H9 (cell line): ENCODE data around the gene ARPP19. TPM values are rescaled to one million over a fixed set of nuclear protein-coding genes. Genes with fewer than 3 reads are reported as not detected.
"Not testable (repeated sequence)": the region's sequence is repeated elsewhere in the genome, so short reads cannot be mapped to it uniquely, and the experiment has no call there.

Experiments used
- DNase-seq: peaks from one replicate; pipeline ENCODE4 v3.0.0-alpha.2; 2017
- H2AFZ ChIP-seq: one replicate; pipeline ENCODE4 v1.6.1; 2013; ENCODE audit warnings: mild to moderate bottlenecking, low read length, control low read depth, moderate library complexity
- H2AK5ac ChIP-seq: 2 replicates; pipeline ENCODE4 v1.6.1; 2013; ENCODE audit warnings: low read length, control low read depth, mixed read lengths; ENCODE audit not compliant: insufficient read length
- H2BK120ac ChIP-seq: one replicate; pipeline ENCODE4 v1.6.1; 2013; ENCODE audit warnings: low read depth, mild to moderate bottlenecking, low read length, control low read depth, inconsistent platforms; ENCODE audit not compliant: poor library complexity, severe bottlenecking
- H2BK12ac ChIP-seq: 2 replicates; pipeline ENCODE4 v1.6.1; 2013; ENCODE audit warnings: low read length, control low read depth, mixed read lengths, low read depth; ENCODE audit not compliant: insufficient read length
- H2BK15ac ChIP-seq: 2 replicates; pipeline ENCODE4 v1.6.1; 2013; ENCODE audit warnings: low read depth, low read length, control low read depth
- H2BK20ac ChIP-seq: one replicate; pipeline ENCODE4 v1.6.1; 2013; ENCODE audit warnings: low read depth, mild to moderate bottlenecking, low read length, control low read depth, inconsistent platforms; ENCODE audit not compliant: poor library complexity, severe bottlenecking
- H2BK5ac ChIP-seq: 2 replicates; pipeline ENCODE4 v1.6.1; 2013; ENCODE audit warnings: low read length, control low read depth, mixed read lengths; ENCODE audit not compliant: insufficient read length
- H3K14ac ChIP-seq: 2 replicates; pipeline ENCODE4 v1.6.1; 2013; ENCODE audit warnings: low read length, control low read depth; ENCODE audit not compliant: insufficient read depth
- H3K18ac ChIP-seq: 2 replicates; pipeline ENCODE4 v1.6.1; 2013; ENCODE audit warnings: low read depth, mild to moderate bottlenecking, mixed read lengths, low read length, control low read depth; ENCODE audit not compliant: insufficient read length
- H3K23ac ChIP-seq: 2 replicates; pipeline ENCODE4 v1.6.1; 2013; ENCODE audit warnings: low read length, control low read depth, mixed read lengths, low read depth; ENCODE audit not compliant: insufficient read length
- H3K23me2 ChIP-seq: 2 replicates; pipeline ENCODE4 v1.6.1; 2013; ENCODE audit warnings: low read depth, mild to moderate bottlenecking, mixed read lengths, low read length, control low read depth; ENCODE audit not compliant: insufficient read length, poor library complexity, severe bottlenecking
- H3K27ac ChIP-seq: 2 replicates; pipeline ENCODE4 v1.5.1; 2013; ENCODE audit warnings: low read length, control low read depth, mixed read lengths, low read depth; ENCODE audit not compliant: insufficient read length
- H3K27me3 ChIP-seq: 2 replicates; pipeline ENCODE4 v1.6.1; 2013; ENCODE audit warnings: low read length, control low read depth, inconsistent platforms; ENCODE audit not compliant: insufficient read depth
- H3K4ac ChIP-seq: 2 replicates; pipeline ENCODE4 v1.6.1; 2013; ENCODE audit warnings: low read depth, mild to moderate bottlenecking, control low read depth, inconsistent platforms, low read length, moderate library complexity
- H3K4me1 ChIP-seq: 2 replicates; pipeline ENCODE4 v1.6.1; 2013; ENCODE audit warnings: low read length, control low read depth, inconsistent platforms; ENCODE audit not compliant: insufficient read depth
- H3K4me2 ChIP-seq: 2 replicates; pipeline ENCODE4 v1.6.1; 2013; ENCODE audit warnings: low read length, control low read depth, mixed read lengths; ENCODE audit not compliant: insufficient read length, insufficient read depth
- H3K56ac ChIP-seq: 2 replicates; pipeline ENCODE4 v1.6.1; 2013; ENCODE audit warnings: low read depth, mild to moderate bottlenecking, mixed read lengths, low read length, control low read depth; ENCODE audit not compliant: insufficient read length
- H3K79me1 ChIP-seq: 2 replicates; pipeline ENCODE4 v1.6.1; 2013; ENCODE audit warnings: low read depth, mild to moderate bottlenecking, moderate library complexity, low read length, control low read depth, inconsistent platforms; ENCODE audit not compliant: insufficient read depth, poor library complexity, severe bottlenecking
- H3K79me2 ChIP-seq: 2 replicates; pipeline ENCODE4 v1.6.1; 2013; ENCODE audit warnings: low read length, control low read depth, inconsistent platforms; ENCODE audit not compliant: insufficient read depth
- H3K9ac ChIP-seq: 2 replicates; pipeline ENCODE4 v1.6.1; 2013; ENCODE audit warnings: low read length, control low read depth, mixed read lengths; ENCODE audit not compliant: insufficient read length; ENCODE audit errors: extremely low read depth
- H3K9me3 ChIP-seq: one replicate; pipeline ENCODE4 v1.6.1; 2013; ENCODE audit warnings: low read depth, low read length, inconsistent platforms; ENCODE audit not compliant: control insufficient read depth
- H3T11ph ChIP-seq: one replicate; pipeline ENCODE4 v1.6.1; 2013; ENCODE audit warnings: mild to moderate bottlenecking, low read length, control low read depth, inconsistent platforms
- H4K20me1 ChIP-seq: one replicate; pipeline ENCODE4 v1.6.1; 2013; ENCODE audit not compliant: control insufficient read depth, insufficient read length, insufficient read depth
- H4K5ac ChIP-seq: 2 replicates; pipeline ENCODE4 v1.6.1; 2013; ENCODE audit warnings: low read depth, mild to moderate bottlenecking, mixed read lengths, low read length, control low read depth; ENCODE audit not compliant: insufficient read length
- H4K8ac ChIP-seq: replicated peaks from 2 replicates; pipeline ENCODE4 v1.6.1; 2013; ENCODE audit warnings: low read length, control low read depth, mixed read lengths, low read depth; ENCODE audit not compliant: insufficient read length
- H4K91ac ChIP-seq: 2 replicates; pipeline ENCODE4 v1.6.1; 2013; ENCODE audit warnings: low read depth, mild to moderate bottlenecking, moderate library complexity, mixed read lengths, low read length, control low read depth; ENCODE audit not compliant: insufficient read length
- H3K27ac Mint-ChIP-seq, 3 experiments: 2 replicates in 2 of 3; 3 replicates in 1 of 3; pipeline ENCODE4 v1.8.0; 2020 to 2021; ENCODE audit warnings: mixed read lengths in 3 of 3, mild to moderate bottlenecking in 1 of 3, moderate library complexity in 1 of 3
- H3K27me3 Mint-ChIP-seq: 2 replicates; pipeline ENCODE4 v1.8.0; 2021; ENCODE audit warnings: low read depth, mild to moderate bottlenecking, moderate library complexity, mixed read lengths
- H3K36me3 Mint-ChIP-seq, 3 experiments: 2 replicates in 2 of 3; 3 replicates in 1 of 3; pipeline ENCODE4 v1.8.0; 2020 to 2021; ENCODE audit warnings: low read depth in 3 of 3, mixed read lengths in 3 of 3; ENCODE audit not compliant: insufficient read depth in 1 of 3
- H3K4me1 Mint-ChIP-seq, 2 experiments: 2 replicates each; pipeline ENCODE4 v1.8.0; 2020; ENCODE audit warnings: mixed read lengths in 2 of 2
- H3K4me3 Mint-ChIP-seq, 2 experiments: 2 replicates in 1 of 2; 3 replicates in 1 of 2; pipeline ENCODE4 v1.8.0; 2020 to 2021; ENCODE audit warnings: mild to moderate bottlenecking in 2 of 2, mixed read lengths in 2 of 2, moderate library complexity in 1 of 2
- H3K9me3 Mint-ChIP-seq, 2 experiments: 2 replicates in 1 of 2; 3 replicates in 1 of 2; pipeline ENCODE4 v1.8.0; 2020; ENCODE audit warnings: mild to moderate bottlenecking in 2 of 2, mixed read lengths in 2 of 2, moderate library complexity in 1 of 2
- WGBS: extraction: QIAGEN DNeasy Blood & Tissue Kit; methylation state at CpG from one replicate; pipeline ENCODE4 v1.1.7; 2013; ENCODE audit warnings: missing lambda C conversion rate, low lambda C conversion rate, mixed read lengths; ENCODE audit not compliant: insufficient read length; ENCODE audit errors: extremely low coverage; 5-methylcytosine and 5-hydroxymethylcytosine counted together
- total RNA-seq: library from RNA; stranded (reverse); gene quantifications from 2 replicates; pipeline ENCODE4 v1.2.1, GENCODE V29; 2021
- TF ChIP-seq, protein P1 (sequence below): fragments of 200-600 bp; sonication (generic); conservative IDR thresholded peaks from 3 replicates; pipeline ENCODE4 v1.8.0; 2021; ENCODE audit warnings: antibody characterized with exemption, mild to moderate bottlenecking

ARPP19 gene
- total RNA-seq, 1 experiment from 2014 or later = 247 TPM

DNA sequence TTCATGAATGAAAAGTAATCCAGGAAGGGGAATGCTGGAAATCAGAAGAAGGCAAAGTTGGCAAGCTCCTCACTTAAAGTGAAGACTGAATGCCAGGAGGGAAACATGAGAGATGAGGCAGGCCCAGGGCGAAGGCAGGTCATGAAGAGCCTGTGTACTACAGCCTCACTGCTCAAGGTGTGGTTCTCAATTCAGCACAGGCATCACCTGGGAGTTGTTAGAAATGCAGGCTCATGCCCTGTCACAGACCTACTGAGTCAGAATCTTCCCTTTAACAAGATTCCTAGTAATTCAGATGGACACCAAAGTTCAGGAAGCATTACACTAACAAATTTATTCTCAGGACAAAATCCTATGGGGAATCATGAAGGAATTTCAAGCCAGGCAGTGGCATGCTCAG is 54.3 kb downstream of the ARPP19 start:
- no peaks in the 10 kb centered on the region for H3K36me3 Mint-ChIP-seq
- Histone ChIP-seq H2BK12ac (no peak overlapping the region), H4K8ac (no peak overlapping the region), H3T11ph (no peak overlapping the region), H3K27me3 (no peaks in the 10 kb centered on the region), H3K79me1 (no peaks in the 10 kb centered on the region), H3K23me2 (no peaks in the 10 kb centered on the region), H3K9me3 (no peaks in the 10 kb centered on the region), H2AFZ (no peak overlapping the region), H4K91ac (no peak overlapping the region), H2BK5ac (no peak overlapping the region), H4K5ac (no peak overlapping the region), H3K4ac (no peak overlapping the region), H3K4me1 (no peaks in the 10 kb centered on the region; the same call in 1 of the 2 replicates), H3K27ac (no peak overlapping the region), H3K23ac (no peak overlapping the region), H3K56ac (no peak overlapping the region), H2BK20ac (no peak overlapping the region), H2BK15ac (no peak overlapping the region), H3K4me2 (no peak overlapping the region), H3K79me2 (no peaks in the 10 kb centered on the region; the same call in 1 of the 2 replicates), H3K9ac (no peak overlapping the region), H2BK120ac (no peak overlapping the region), H3K18ac (no peak overlapping the region), H3K14ac (no peak overlapping the region), H4K20me1 (no peaks in the 10 kb centered on the region), H2AK5ac (no peak overlapping the region)
- WGBS = no CpG with 5 or more reads among the region's 1 CpG
- H3K4me1 Mint-ChIP-seq = peaks cover 8 to 14% of the 10 kb centered on the region in 2 experiments
- H3K27me3 Mint-ChIP-seq = no peaks in the 10 kb centered on the region
- DNase-seq = no peak
- TF ChIP-seq, protein P1, sequence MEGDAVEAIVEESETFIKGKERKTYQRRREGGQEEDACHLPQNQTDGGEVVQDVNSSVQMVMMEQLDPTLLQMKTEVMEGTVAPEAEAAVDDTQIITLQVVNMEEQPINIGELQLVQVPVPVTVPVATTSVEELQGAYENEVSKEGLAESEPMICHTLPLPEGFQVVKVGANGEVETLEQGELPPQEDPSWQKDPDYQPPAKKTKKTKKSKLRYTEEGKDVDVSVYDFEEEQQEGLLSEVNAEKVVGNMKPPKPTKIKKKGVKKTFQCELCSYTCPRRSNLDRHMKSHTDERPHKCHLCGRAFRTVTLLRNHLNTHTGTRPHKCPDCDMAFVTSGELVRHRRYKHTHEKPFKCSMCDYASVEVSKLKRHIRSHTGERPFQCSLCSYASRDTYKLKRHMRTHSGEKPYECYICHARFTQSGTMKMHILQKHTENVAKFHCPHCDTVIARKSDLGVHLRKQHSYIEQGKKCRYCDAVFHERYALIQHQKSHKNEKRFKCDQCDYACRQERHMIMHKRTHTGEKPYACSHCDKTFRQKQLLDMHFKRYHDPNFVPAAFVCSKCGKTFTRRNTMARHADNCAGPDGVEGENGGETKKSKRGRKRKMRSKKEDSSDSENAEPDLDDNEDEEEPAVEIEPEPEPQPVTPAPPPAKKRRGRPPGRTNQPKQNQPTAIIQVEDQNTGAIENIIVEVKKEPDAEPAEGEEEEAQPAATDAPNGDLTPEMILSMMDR = no peak
- no peak overlapping the region for H3K27ac Mint-ChIP-seq
- no peak overlapping the region for H3K4me3 Mint-ChIP-seq
- H3K9me3 Mint-ChIP-seq = no peaks in the 10 kb centered on the region

DNA sequence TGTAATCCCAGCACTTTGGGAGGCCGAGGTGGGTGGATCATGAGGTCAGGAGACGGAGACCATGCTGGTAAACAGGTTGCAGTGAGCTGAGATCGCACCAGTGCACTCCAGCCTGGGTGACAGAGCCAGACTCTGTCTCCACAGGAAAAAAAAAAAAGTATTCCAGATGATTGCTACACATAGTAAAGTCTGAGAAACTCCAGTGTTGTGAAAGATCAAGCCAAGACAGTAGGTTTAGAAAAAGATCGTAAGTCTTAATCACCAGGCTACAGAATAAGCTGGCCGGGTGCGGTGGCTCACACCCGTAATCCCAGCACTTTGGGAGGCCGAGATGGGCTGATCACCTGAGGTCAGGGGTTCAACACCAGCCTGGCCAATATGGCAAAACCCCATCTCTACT is 56.0 kb downstream of the ARPP19 start:
- H3K27ac Mint-ChIP-seq, H3K9me3 Mint-ChIP-seq, H3K23me2 ChIP-seq, H2BK12ac ChIP-seq, H3K27ac ChIP-seq, H2AK5ac ChIP-seq, DNase-seq, H2BK15ac ChIP-seq, H3K79me2 ChIP-seq, H4K8ac ChIP-seq, H3K27me3 Mint-ChIP-seq, H3K9ac ChIP-seq, H4K91ac ChIP-seq, H3K27me3 ChIP-seq, H3K36me3 Mint-ChIP-seq, H3K4me1 ChIP-seq, H3K18ac ChIP-seq, H4K20me1 ChIP-seq, H3T11ph ChIP-seq, H3K4me2 ChIP-seq, H3K4ac ChIP-seq, H3K4me3 Mint-ChIP-seq, H2AFZ ChIP-seq, H4K5ac ChIP-seq, H3K23ac ChIP-seq, H2BK20ac ChIP-seq, H3K9me3 ChIP-seq, H2BK120ac ChIP-seq, H3K14ac ChIP-seq, H3K79me1 ChIP-seq, H2BK5ac ChIP-seq, H3K56ac ChIP-seq: not testable (repeated sequence)
- no CpG with 5 or more reads among the region's 8 CpGs for WGBS
- H3K4me1 Mint-ChIP-seq = peaks cover 14 to 21% of the 10 kb centered on the region in 2 experiments
